Spleen (tissue), 11 donors: ENCODE results near the gene COL21A1. TPM values are rescaled to one million over a fixed set of nuclear protein-coding genes. Genes with fewer than 3 reads are reported as not detected.

Experiments used
- DNase-seq: peaks from one replicate; pipeline ENCODE4 v3.0.0-alpha.2; 2020
- H3K27ac ChIP-seq, 8 donors: fragments of 200-600 bp; sonication (generic) in 7 of 8; 1 replicate in 4 of 8; 2 replicates in 4 of 8; pipeline versions ENCODE4 v1.5.0 to v1.8.0; 2016 to 2021; ENCODE audit warnings: inconsistent platforms in 4 of 8, mild to moderate bottlenecking in 4 of 8, moderate library complexity in 1 of 8
- H3K27me3 ChIP-seq, 7 donors: fragments of 200-600 bp; sonication (generic) in 6 of 7; replicated peaks in 1 of 7; 1 replicate in 4 of 7; 2 replicates in 3 of 7; pipeline versions ENCODE4 v1.5.0 to v1.8.0; 2016 to 2021; ENCODE audit warnings: inconsistent platforms in 3 of 7, mild to moderate bottlenecking in 1 of 7
- H3K36me3 ChIP-seq, 6 donors: fragments of 200-600 bp; sonication (generic) in 5 of 6; 1 replicate in 4 of 6; 2 replicates in 2 of 6; pipeline versions ENCODE4 v1.5.0 to v1.8.0; 2016 to 2021; ENCODE audit warnings: inconsistent platforms in 2 of 6
- H3K4me1 ChIP-seq, 6 donors: fragments of 200-600 bp; sonication (generic) in 5 of 6; 1 replicate in 3 of 6; 2 replicates in 3 of 6; pipeline versions ENCODE4 v1.5.0 to v1.8.0; 2016 to 2021; ENCODE audit warnings: inconsistent platforms in 3 of 6
- H3K4me3 ChIP-seq, 8 donors: fragments of 200-600 bp; sonication (generic) in 7 of 8; 1 replicate in 4 of 8; 2 replicates in 4 of 8; pipeline versions ENCODE4 v1.5.0 to v1.8.0; 2016 to 2021; ENCODE audit warnings: inconsistent platforms in 4 of 8, mild to moderate bottlenecking in 4 of 8, moderate library complexity in 2 of 8
- H3K9me3 ChIP-seq, 8 donors: fragments of 200-600 bp; sonication (generic) in 7 of 8; 1 replicate in 4 of 8; 2 replicates in 4 of 8; pipeline versions ENCODE4 v1.5.0 to v1.8.0; 2016 to 2021; ENCODE audit warnings: inconsistent platforms in 4 of 8
- POLR2A ChIP-seq, 3 donors: fragments of 450-650 bp; IDR thresholded peaks; one replicate each; pipeline ENCODE4 v1.5.1; 2017; ENCODE audit warnings: antibody characterized with exemption in 3 of 3, mild to moderate bottlenecking in 1 of 3
- POLR2AphosphoS5 ChIP-seq, 3 donors: sonication (generic); formaldehyde crosslinking; IDR thresholded peaks; one replicate each; pipeline ENCODE4 v1.5.1; 2017; ENCODE audit warnings: antibody characterized with exemption in 3 of 3
- WGBS, 5 donors: extraction: QIAGEN DNeasy Blood & Tissue Kit in 3 of 5; methylation state at CpG; one replicate each; pipeline versions ENCODE4 v1.1.5 to v1.1.7; 2013 to 2018; 5-methylcytosine and 5-hydroxymethylcytosine counted together
- intact Hi-C: fragments of 100-400 bp; cut with DNase I; formaldehyde crosslinking; loops from one replicate; pipeline ENCODE4 v1.15.0; 2023; ENCODE audit warnings: low total_unique reads
- polyA plus RNA-seq, 3 donors: library from polyadenylated mRNA; stranded (reverse); fragments of 200-250 nt; gene quantifications; one replicate each; pipeline ENCODE4 v1.2.1, GENCODE V29; 2013
- total RNA-seq, 7 donors: library from RNA; depleted of rRNA in 3 of 7; stranded (reverse); fragments of >200 nt in 3 of 7; fragmentation: NEBNext Ultra II Directional in 4 of 7; extraction: Animal tissue kit (Norgen Biotek cat#: 25700) in 4 of 7; gene quantifications; one replicate each; pipeline versions ENCODE4 v1.1.0 to v1.2.1, GENCODE V29; 2016 to 2021
- TF ChIP-seq, protein P1 (sequence below), 11 experiments: fragments of 200-600 bp in 7 of 11; fragments of 450-650 bp in 4 of 11; sonication (generic) in 4 of 11; IDR thresholded peaks in 8 of 11; conservative IDR thresholded peaks in 3 of 11; 1 replicate in 7 of 11; 2 replicates in 4 of 11; pipeline versions ENCODE4 v1.4.0 to v1.8.0; 2016 to 2021; ENCODE audit warnings: antibody characterized with exemption in 11 of 11, inconsistent platforms in 4 of 11, mild to moderate bottlenecking in 1 of 11
- donor health status: healthy with polysubstance abuse.
- donor health status: DM: no; HTN: no; CAD: no; lungs with moderate emphysema.
- donor health status: DM: no; HTN: no; CAD: no.
- donor health status: Bipolar disorder and iron deficiency.
- donor health status: healthy.
- donor health status: DM: no; HTN: no; CAD: no.
- donor health status: DM: yes; HTN: yes; CAD: no.

Gene COL21A1
- total and polyA plus RNA-seq, 10 donors, result 0.13 to 2.9 (median 0.60) TPM

- intact Hi-C loops, result no loop called here
- Histone ChIP-seq H3K4me3 (no peak overlapping the region), H3K36me3 (no peaks in the 10 kb centered on the region), H3K27ac (no peak overlapping the region), H3K4me1 (no peaks in the 10 kb centered on the region), H3K27me3 (no peaks in the 10 kb centered on the region), H3K9me3 (peaks cover 4 to 48% (median 39%) of the 10 kb centered on the region in 8 donors)
- TF ChIP-seq POLR2AphosphoS5 (IDR thresholded peaks at IDR 0.05) (no peak), POLR2A (IDR thresholded peaks at IDR 0.05) (no peak)
- TF ChIP-seq, protein P1, sequence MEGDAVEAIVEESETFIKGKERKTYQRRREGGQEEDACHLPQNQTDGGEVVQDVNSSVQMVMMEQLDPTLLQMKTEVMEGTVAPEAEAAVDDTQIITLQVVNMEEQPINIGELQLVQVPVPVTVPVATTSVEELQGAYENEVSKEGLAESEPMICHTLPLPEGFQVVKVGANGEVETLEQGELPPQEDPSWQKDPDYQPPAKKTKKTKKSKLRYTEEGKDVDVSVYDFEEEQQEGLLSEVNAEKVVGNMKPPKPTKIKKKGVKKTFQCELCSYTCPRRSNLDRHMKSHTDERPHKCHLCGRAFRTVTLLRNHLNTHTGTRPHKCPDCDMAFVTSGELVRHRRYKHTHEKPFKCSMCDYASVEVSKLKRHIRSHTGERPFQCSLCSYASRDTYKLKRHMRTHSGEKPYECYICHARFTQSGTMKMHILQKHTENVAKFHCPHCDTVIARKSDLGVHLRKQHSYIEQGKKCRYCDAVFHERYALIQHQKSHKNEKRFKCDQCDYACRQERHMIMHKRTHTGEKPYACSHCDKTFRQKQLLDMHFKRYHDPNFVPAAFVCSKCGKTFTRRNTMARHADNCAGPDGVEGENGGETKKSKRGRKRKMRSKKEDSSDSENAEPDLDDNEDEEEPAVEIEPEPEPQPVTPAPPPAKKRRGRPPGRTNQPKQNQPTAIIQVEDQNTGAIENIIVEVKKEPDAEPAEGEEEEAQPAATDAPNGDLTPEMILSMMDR (IDR thresholded peaks at IDR 0.05 in 8 of 11, conservative IDR thresholded peaks at IDR 0.05 in 3 of 11), result no peak
- DNase-seq, result no peak
- 24 to 45% (median 35%) methylated on average over 1 of the region's 1 CpG; no CpG with 5 or more reads in 1 of the 5 donors for WGBS, 5 donors
These were observed 78.8 kb downstream of the COL21A1 start for GRCh38 chr6:56168596-56168995.

- H3K36me3 ChIP-seq, result no peaks in the 10 kb centered on the region
- H3K4me1 ChIP-seq, result no peaks in the 10 kb centered on the region
- H3K9me3 ChIP-seq, result no peaks in the 10 kb centered on the region
- TF ChIP-seq POLR2A (IDR thresholded peaks at IDR 0.05), result no peak
- no peak for TF ChIP-seq POLR2AphosphoS5 (IDR thresholded peaks at IDR 0.05)
- TF ChIP-seq, protein P1 (IDR thresholded peaks at IDR 0.05 in 8 of 11, conservative IDR thresholded peaks at IDR 0.05 in 3 of 11), result no peak
- no peak overlapping the region for H3K27ac ChIP-seq
- intact Hi-C loops, result no loop called here
- 83 to 98% (median 91%) methylated on average over 1 of the region's 1 CpG for WGBS, 5 donors
- H3K4me3 ChIP-seq, result no peak overlapping the region
- no peak for DNase-seq
- no peaks in the 10 kb centered on the region for H3K27me3 ChIP-seq
These were observed 85.3 kb downstream of the COL21A1 start for GRCh38 chr6:56162081-56162480.

DNA sequence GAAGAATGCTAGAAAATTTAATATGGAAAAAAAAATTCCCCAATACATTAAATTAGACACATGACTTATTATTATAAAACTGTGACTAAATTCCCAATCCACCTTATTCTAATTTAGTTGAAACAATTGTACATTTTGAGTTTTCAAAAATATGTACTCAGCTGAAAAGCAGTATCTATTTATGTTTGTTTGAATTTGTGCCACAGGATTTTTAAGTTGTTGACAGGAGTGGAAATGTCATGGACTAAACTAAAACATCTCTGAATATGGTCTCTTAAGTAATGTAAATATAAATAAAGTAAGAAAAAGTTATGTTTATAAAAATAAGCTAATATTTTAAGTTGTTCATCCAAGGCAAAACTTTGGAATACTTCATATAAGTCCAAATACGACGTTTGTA lies 86.9 kb downstream of the COL21A1 start:
- Histone ChIP-seq H3K36me3 (no peaks in the 10 kb centered on the region), H3K27ac (no peak overlapping the region), H3K4me3 (no peak overlapping the region), H3K27me3 (no peaks in the 10 kb centered on the region), H3K4me1 (no peaks in the 10 kb centered on the region), H3K9me3 (peaks cover 0 to 7% (median under 1%) of the 10 kb centered on the region in 8 donors)
- WGBS, 5 donors, result 81 to 91% (median 83%) methylated on average over 2 of the region's 2 CpGs
- TF ChIP-seq POLR2A (IDR thresholded peaks at IDR 0.05) (no peak), POLR2AphosphoS5 (IDR thresholded peaks at IDR 0.05) (no peak)
- TF ChIP-seq, protein P1 (IDR thresholded peaks at IDR 0.05 in 8 of 11, conservative IDR thresholded peaks at IDR 0.05 in 3 of 11), result no peak
- DNase-seq, result no peak
- intact Hi-C loops, result no loop called here

- H3K27me3 ChIP-seq, result no peaks in the 10 kb centered on the region
- H3K9me3 ChIP-seq, result peaks cover 0 to 27% (median 18%) of the 10 kb centered on the region in 8 donors
- DNase-seq, result no peak
- H3K27ac ChIP-seq, result no peak overlapping the region
- no peak overlapping the region for H3K4me3 ChIP-seq
- TF ChIP-seq POLR2AphosphoS5 (IDR thresholded peaks at IDR 0.05) (no peak), POLR2A (IDR thresholded peaks at IDR 0.05) (no peak)
- TF ChIP-seq, protein P1 (IDR thresholded peaks at IDR 0.05 in 8 of 11, conservative IDR thresholded peaks at IDR 0.05 in 3 of 11), result no peak
- no peaks in the 10 kb centered on the region for H3K4me1 ChIP-seq
- no peaks in the 10 kb centered on the region for H3K36me3 ChIP-seq
- intact Hi-C loops, result no loop called here
- WGBS, 5 donors, result 87 to 94% (median 88%) methylated on average over 2 of the region's 2 CpGs
These were observed 88.8 kb downstream of the COL21A1 start for GRCh38 chr6:56158571-56158970.
